Right atrium auricular region (tissue), 2 donors: ENCODE measurements around the gene MICALL2. TPM values are rescaled to one million over a fixed set of nuclear protein-coding genes. Genes with fewer than 3 reads are reported as not detected.

ENCODE experiments used
- DNase-seq: peaks from one replicate; pipeline ENCODE4 v3.0.0-alpha.2; 2019; ENCODE audit warnings: low spot score
- H3K27ac ChIP-seq, 2 donors: fragments of 200-600 bp; sonication (generic); 1 replicate in 1 of 2; 2 replicates in 1 of 2; pipeline ENCODE4 v1.5.1; 2016 to 2019
- H3K27me3 ChIP-seq, 2 donors: fragments of 200-600 bp; sonication (generic); one replicate each; pipeline versions ENCODE4 v1.5.1 to v1.6.0; 2017 to 2019
- H3K36me3 ChIP-seq: fragments of 200-600 bp; sonication (generic); one replicate; pipeline ENCODE4 v1.5.1; 2016
- H3K4me1 ChIP-seq, 2 donors: fragments of 200-600 bp; sonication (generic); one replicate each; pipeline versions ENCODE4 v1.5.1 to v1.6.0; 2017 to 2019
- H3K4me3 ChIP-seq, 2 donors: fragments of 200-600 bp; sonication (generic); 1 replicate in 1 of 2; 2 replicates in 1 of 2; pipeline ENCODE4 v1.5.1; 2017 to 2019; ENCODE audit warnings: mild to moderate bottlenecking in 1 of 2, moderate library complexity in 1 of 2
- H3K9me3 ChIP-seq, 2 donors: fragments of 200-600 bp; sonication (generic); one replicate each; pipeline ENCODE4 v1.5.1; 2019
- total RNA-seq, 2 donors: library from RNA; depleted of rRNA; stranded (reverse); fragments of >200 nt; gene quantifications; one replicate each; pipeline ENCODE4 v1.1.0, GENCODE V29; 2016
- TF ChIP-seq, protein P1 (sequence below), 2 donors: fragments of 200-600 bp; sonication (generic); IDR thresholded peaks; one replicate each; pipeline ENCODE4 v1.5.1; 2019; ENCODE audit warnings: antibody characterized with exemption in 2 of 2

MICALL2 gene
- total RNA-seq, 2 donors from 2014 or later: 3.6 to 9.4 TPM

DNA sequence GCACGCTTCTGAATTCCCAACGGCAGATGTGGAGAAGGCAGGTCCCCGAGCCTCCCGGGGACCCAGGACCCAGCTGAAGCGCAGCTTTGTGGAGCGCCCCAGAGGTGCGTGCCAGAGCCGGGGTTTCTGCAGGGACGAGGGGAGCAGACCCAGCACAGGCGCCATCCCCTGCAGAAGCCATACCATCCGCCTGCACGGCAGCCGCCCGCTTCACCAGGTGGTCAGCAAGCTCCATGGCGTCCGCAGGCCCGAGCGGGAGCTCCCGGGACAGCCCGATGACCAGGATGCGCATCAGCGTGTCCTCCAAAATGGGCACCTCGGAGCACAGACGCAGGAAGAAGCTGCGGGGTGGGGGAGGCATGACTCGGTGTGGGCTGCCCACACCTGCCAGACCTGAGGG is 34.3 kb upstream of the MICALL2 start:
- TF ChIP-seq, protein P1, sequence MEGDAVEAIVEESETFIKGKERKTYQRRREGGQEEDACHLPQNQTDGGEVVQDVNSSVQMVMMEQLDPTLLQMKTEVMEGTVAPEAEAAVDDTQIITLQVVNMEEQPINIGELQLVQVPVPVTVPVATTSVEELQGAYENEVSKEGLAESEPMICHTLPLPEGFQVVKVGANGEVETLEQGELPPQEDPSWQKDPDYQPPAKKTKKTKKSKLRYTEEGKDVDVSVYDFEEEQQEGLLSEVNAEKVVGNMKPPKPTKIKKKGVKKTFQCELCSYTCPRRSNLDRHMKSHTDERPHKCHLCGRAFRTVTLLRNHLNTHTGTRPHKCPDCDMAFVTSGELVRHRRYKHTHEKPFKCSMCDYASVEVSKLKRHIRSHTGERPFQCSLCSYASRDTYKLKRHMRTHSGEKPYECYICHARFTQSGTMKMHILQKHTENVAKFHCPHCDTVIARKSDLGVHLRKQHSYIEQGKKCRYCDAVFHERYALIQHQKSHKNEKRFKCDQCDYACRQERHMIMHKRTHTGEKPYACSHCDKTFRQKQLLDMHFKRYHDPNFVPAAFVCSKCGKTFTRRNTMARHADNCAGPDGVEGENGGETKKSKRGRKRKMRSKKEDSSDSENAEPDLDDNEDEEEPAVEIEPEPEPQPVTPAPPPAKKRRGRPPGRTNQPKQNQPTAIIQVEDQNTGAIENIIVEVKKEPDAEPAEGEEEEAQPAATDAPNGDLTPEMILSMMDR (IDR thresholded peaks at IDR 0.05): no peak
- no peak overlapping the region for H3K27ac ChIP-seq
- H3K27me3 ChIP-seq: no peaks in the 10 kb centered on the region
- H3K4me1 ChIP-seq: no peaks in the 10 kb centered on the region
- no peaks in the 10 kb centered on the region for H3K9me3 ChIP-seq
- H3K36me3 ChIP-seq: peaks cover 90% of the 10 kb centered on the region
- H3K4me3 ChIP-seq: no peak overlapping the region
- DNase-seq: no peak

GRCh38 chr7:1493129-1493528 is 33.9 kb upstream of the MICALL2 start:
- TF ChIP-seq, protein P1 (IDR thresholded peaks at IDR 0.05): no peak
- DNase-seq: no peak
- peaks cover 88% of the 10 kb centered on the region for H3K36me3 ChIP-seq
- H3K4me1 ChIP-seq: no peaks in the 10 kb centered on the region
- H3K27ac ChIP-seq: no peak overlapping the region
- H3K4me3 ChIP-seq: no peak overlapping the region
- no peaks in the 10 kb centered on the region for H3K9me3 ChIP-seq
- H3K27me3 ChIP-seq: no peaks in the 10 kb centered on the region

- Histone ChIP-seq H3K36me3 (peaks cover 88% of the 10 kb centered on the region), H3K27me3 (no peaks in the 10 kb centered on the region), H3K4me1 (no peaks in the 10 kb centered on the region), H3K9me3 (no peaks in the 10 kb centered on the region), H3K4me3 (no peak overlapping the region), H3K27ac (no peak overlapping the region)
- DNase-seq: no peak
- TF ChIP-seq, protein P1 (IDR thresholded peaks at IDR 0.05): no peak
Measured at GRCh38 chr7:1492640-1493039, 33.4 kb upstream of the MICALL2 start.

GRCh38 chr7:1492221-1492620 is 33.0 kb upstream of the MICALL2 start:
- no peaks in the 10 kb centered on the region for H3K27me3 ChIP-seq
- TF ChIP-seq, protein P1 (IDR thresholded peaks at IDR 0.05): no peak
- H3K4me3 ChIP-seq: no peak overlapping the region
- no peaks in the 10 kb centered on the region for H3K9me3 ChIP-seq
- H3K4me1 ChIP-seq: no peaks in the 10 kb centered on the region
- no peak overlapping the region for H3K27ac ChIP-seq
- DNase-seq: no peak
- H3K36me3 ChIP-seq: peaks cover 88% of the 10 kb centered on the region

GRCh38 chr7:1490837-1491236 is 31.6 kb upstream of the MICALL2 start:
- Histone ChIP-seq H3K4me3 (no peak overlapping the region), H3K27ac (no peak overlapping the region), H3K4me1 (no peaks in the 10 kb centered on the region), H3K27me3 (no peaks in the 10 kb centered on the region), H3K36me3 (peaks cover 87% of the 10 kb centered on the region), H3K9me3 (no peaks in the 10 kb centered on the region)
- TF ChIP-seq, protein P1 (IDR thresholded peaks at IDR 0.05): no peak
- DNase-seq: no peak

- no peaks in the 10 kb centered on the region for H3K4me1 ChIP-seq
- H3K27me3 ChIP-seq: no peaks in the 10 kb centered on the region
- no peak overlapping the region for H3K27ac ChIP-seq
- H3K36me3 ChIP-seq: peaks cover 88% of the 10 kb centered on the region
- H3K9me3 ChIP-seq: no peaks in the 10 kb centered on the region
- no peak for DNase-seq
- TF ChIP-seq, protein P1 (IDR thresholded peaks at IDR 0.05): no peak
- H3K4me3 ChIP-seq: no peak overlapping the region
Measured at GRCh38 chr7:1489336-1489735, 30.1 kb upstream of the MICALL2 start.
